Fibroblast of villous mesenchyme (primary cell): ENCODE measurements around the gene FNDC5. TPM values are rescaled to one million over a fixed set of nuclear protein-coding genes. Genes with fewer than 3 reads are reported as not detected.
A peak's percentile ranks its signal among the peaks of the same experiment; 100 is the strongest.

Experiments used
- DNase-seq: peaks from one replicate; pipeline ENCODE4 v3.0.0-alpha.2; 2010; ENCODE audit warnings: low read depth
- H3K4me3 ChIP-seq: 2 replicates; pipeline ENCODE4 v1.5.1; 2011; ENCODE audit warnings: low read depth, mild to moderate bottlenecking, low read length
- total RNA-seq: library from RNA; depleted of rRNA; stranded (reverse); fragments of >200 nt; gene quantifications from 2 replicates; pipeline ENCODE4 v1.2.3, GENCODE V29; 2012
- TF ChIP-seq, protein P1 (sequence below): IDR thresholded peaks from 2 replicates; pipeline ENCODE4 v1.5.1; 2012; ENCODE audit warnings: low read depth, mild to moderate bottlenecking, low read length; ENCODE audit not compliant: insufficient read depth

FNDC5 gene
- total RNA-seq, 1 donor: 0.43 TPM

- TF ChIP-seq, protein P1, sequence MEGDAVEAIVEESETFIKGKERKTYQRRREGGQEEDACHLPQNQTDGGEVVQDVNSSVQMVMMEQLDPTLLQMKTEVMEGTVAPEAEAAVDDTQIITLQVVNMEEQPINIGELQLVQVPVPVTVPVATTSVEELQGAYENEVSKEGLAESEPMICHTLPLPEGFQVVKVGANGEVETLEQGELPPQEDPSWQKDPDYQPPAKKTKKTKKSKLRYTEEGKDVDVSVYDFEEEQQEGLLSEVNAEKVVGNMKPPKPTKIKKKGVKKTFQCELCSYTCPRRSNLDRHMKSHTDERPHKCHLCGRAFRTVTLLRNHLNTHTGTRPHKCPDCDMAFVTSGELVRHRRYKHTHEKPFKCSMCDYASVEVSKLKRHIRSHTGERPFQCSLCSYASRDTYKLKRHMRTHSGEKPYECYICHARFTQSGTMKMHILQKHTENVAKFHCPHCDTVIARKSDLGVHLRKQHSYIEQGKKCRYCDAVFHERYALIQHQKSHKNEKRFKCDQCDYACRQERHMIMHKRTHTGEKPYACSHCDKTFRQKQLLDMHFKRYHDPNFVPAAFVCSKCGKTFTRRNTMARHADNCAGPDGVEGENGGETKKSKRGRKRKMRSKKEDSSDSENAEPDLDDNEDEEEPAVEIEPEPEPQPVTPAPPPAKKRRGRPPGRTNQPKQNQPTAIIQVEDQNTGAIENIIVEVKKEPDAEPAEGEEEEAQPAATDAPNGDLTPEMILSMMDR: no peak
- no peak overlapping the region for H3K4me3 ChIP-seq
- DNase-seq: no peak
Observed at GRCh38 chr1:32896451-32896850, 25.7 kb upstream of the FNDC5 start.

DNA sequence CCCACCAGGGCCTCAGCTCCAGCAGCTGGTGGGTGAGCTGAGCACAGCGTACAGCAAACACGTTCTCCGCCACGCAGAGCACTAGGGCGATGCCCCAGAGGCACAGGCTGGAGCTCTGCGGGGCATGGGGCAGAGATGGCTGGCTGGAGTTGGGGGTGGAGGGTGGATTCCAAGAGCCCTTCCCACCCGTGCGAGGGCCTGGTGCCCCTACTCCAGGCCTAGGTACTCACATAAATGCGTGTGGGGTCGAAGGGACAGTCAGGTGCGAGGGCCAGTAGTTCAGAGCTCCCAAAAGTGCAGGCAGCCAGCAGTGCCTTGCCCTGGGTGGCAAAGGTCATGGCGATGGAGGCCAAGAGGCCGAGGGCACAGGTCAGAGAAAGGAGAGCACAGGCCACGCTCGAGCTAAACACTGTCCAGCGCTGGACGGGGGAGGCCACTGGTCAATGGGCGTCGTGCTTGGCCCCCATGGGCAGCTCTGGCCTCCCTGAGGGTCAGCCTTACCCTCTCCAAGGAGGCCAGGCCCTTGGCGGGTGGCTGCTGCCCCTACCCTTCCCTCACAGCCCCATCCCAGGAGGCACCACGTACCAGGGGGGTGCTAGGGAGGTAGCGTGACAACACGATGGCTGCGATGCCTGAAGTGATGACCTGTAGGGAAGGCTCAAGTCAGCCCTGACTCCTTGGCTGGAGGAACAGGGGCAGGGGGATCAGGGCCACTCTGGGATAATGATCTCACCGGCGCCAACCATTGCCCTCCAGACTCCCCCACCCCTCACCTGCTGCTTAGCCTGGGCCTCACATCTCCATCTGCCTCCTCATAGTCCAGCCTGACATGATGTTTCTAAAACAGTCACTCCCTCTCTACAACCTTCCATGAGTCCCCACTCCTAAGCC lies 24.9 kb upstream of the FNDC5 start:
- no peak for DNase-seq
- no peak overlapping the region for H3K4me3 ChIP-seq
- TF ChIP-seq, protein P1: no peak

DNA sequence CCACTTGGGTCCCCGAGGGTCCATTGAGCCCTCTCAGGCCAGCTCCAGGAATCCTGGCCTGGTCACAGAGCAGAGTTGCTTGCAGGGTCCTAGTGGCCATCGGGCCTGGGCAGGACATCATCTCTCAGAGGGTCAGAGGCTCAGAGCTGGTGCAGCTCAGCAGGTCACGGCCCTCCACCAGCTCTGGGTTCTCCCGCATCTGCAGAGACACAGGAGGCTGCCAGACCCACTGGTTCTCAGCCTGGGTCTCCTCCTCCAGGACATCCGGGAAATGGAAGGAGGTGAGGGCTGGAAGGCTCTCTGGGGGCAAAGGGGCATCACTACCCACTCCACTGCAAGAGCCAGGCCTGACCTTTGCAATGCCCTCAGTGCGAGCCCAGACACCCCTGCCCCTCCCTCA lies 24.0 kb upstream of the FNDC5 start:
- TF ChIP-seq, protein P1: no peak
- no peak overlapping the region for H3K4me3 ChIP-seq
- DNase-seq: no peak

DNA sequence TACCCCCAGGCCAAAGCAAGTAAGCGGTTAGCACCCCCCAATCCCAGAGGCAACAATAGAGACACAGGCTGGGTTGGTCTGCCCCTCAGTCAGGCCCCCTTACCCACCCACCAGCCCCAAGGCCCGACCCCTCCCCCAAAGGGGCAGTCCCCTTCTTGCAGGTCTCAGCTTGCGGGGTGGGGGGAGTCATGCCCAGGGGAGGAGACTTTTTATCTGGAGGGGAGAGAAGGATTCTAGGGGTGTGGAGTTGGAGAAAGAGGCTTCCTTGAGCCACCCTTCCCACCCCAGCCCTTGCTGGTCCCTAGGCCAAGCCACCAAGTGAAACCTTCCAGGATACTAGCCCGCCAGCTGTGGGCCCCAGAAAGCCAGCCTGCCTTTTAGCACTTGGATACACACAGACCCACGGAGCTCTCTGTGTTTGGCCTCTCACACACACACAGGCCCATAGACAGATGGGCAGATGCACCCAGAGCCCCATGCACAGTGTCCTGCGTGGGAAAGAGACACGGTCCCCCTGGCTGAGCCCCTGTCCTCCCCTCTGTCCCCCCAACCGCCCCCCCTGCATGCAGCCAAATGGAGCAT lies 23.4 kb upstream of the FNDC5 start:
- DNase-seq: no peak
- no peak overlapping the region for H3K4me3 ChIP-seq
- TF ChIP-seq, protein P1: no peak

- TF ChIP-seq, protein P1: no peak
- peak; percentile 21 for DNase-seq
- H3K4me3 ChIP-seq: peak overlapping the region; percentile 60
Observed at GRCh38 chr1:32893198-32894018, 22.7 kb upstream of the FNDC5 start.

DNA sequence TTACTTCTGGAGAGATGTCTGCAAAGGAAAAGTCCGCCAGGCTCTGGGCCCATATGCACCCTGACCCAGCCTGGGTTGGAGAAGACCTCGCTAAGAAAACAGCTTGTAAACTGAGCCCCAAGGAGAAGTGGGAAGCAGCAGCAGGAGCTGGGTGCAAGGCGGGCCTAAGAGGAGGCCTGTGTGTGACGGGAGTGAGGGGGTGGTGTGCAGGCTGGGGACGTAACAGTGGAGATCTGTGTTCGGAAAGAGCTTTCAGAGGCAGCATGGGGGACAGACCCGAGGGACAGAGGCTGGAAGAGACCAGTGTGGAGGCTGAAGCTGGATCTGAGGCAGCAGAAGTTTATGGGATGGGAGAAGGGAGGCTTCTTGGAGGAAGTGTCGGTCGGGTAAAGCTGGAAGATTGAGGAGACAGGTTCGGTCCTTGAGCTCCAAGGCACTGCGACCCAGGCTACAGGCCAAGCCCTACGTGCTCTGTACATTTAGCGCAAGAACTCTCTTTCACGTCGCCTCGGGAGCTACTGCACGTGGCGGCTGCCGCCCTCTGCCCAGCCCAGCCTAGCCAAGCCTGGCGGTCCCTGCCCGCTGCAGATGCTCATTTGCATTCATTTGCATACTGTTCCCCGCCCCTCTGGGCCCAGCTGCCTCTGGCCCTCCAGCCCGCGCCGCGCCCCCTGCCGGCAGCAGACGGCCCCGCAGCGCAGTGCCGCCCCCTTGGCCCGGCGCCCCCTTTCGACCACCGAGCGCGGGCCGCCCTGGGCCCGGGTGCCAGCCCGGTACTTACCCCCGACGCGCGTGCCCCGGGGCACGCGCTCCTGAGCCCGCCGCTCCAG lies 21.9 kb upstream of the FNDC5 start:
- DNase-seq: peak; percentile 18
- TF ChIP-seq, protein P1: no peak
- H3K4me3 ChIP-seq: peak overlapping the region; percentile 60
